ENCODE data around the gene CEP72. TPM values are rescaled to one million over a fixed set of nuclear protein-coding genes. Genes with fewer than 3 reads are reported as not detected.

The CEP72 gene
- total and polyA plus RNA-seq, 5 donors from 2014 or later, result 3.2 to 12.3 (median 3.8) TPM

DNA sequence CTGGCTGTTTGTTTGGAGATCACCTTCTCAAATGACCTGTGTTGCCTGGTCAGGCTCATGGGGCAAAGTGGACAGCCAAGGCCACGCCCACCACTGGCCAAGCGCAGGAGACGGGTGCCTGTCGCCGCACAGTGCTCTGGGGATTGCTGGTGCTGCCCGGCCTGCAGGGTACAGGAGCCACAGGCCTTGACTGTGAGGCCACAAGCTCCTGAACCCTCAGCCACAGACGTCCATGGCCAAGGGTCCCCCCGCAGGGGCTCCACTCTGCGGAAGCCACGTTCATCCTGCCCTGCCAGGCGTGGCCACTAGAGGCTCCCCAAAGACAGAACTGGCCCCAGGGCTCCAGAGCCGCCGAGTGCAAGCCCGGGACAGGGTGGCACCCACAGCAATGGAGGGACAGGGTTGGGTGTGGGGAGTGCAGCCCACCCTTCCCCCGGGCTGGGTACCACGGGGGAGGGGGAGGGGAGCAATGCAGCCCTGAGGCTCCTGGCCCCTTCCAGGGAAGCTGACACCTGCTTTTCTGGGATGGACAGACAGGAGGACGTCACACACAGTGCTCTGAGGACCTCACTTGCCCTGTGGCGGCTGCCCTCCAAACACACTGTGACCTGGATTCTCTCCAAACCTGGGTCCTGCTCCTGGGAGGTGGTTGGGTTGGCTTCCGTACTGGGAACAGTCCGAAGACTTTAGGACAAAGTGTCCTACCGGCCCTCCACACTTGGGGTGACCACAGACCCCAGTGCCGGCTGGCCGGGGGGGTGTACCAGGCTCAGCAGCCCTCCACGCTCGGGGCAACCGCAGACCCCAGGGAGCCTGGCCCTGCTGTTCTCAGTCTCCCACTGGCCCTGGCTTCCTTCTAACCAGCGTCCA is 59.6 kb downstream of the CEP72 start:
- Mint-ChIP-seq H3K27me3 (peaks cover 6% of the 10 kb centered on the region), H3K27ac (no peak overlapping the region), H3K9me3 (no peaks in the 10 kb centered on the region), H3K36me3 (peaks cover 8% of the 10 kb centered on the region), H3K4me1 (peaks cover 0 to 16% (median 8%) of the 10 kb centered on the region in 4 donors), H3K4me3 (no peak overlapping the region)
- Histone ChIP-seq H3K4me1 (ENCODE audit: control insufficient read depth, insufficient read depth, low read length, poor library complexity, severe bottlenecking) (peaks cover 31% of the 10 kb centered on the region), H3K27ac (ENCODE audit: insufficient read depth, low read length, poor library complexity, severe bottlenecking) (peak overlapping the region; percentile 78), H3K27me3 (ENCODE audit: control insufficient read depth, insufficient read depth, low read length) (no peaks in the 10 kb centered on the region), H3K9me3 (ENCODE audit: control insufficient read depth in 2 of 2, low read length in 2 of 2) (no peaks in the 10 kb centered on the region), H3K36me3 (ENCODE audit: control insufficient read depth, insufficient read depth, low read length) (no peaks in the 10 kb centered on the region), H3K4me3 (ENCODE audit: low read depth, low read length) (no peak overlapping the region)
- ATAC-seq (ENCODE audit: low read depth in 2 of 2) (peak; percentile 64 to 72), DNase-seq (peak; percentile 54 to 69 (median 63))

DNA sequence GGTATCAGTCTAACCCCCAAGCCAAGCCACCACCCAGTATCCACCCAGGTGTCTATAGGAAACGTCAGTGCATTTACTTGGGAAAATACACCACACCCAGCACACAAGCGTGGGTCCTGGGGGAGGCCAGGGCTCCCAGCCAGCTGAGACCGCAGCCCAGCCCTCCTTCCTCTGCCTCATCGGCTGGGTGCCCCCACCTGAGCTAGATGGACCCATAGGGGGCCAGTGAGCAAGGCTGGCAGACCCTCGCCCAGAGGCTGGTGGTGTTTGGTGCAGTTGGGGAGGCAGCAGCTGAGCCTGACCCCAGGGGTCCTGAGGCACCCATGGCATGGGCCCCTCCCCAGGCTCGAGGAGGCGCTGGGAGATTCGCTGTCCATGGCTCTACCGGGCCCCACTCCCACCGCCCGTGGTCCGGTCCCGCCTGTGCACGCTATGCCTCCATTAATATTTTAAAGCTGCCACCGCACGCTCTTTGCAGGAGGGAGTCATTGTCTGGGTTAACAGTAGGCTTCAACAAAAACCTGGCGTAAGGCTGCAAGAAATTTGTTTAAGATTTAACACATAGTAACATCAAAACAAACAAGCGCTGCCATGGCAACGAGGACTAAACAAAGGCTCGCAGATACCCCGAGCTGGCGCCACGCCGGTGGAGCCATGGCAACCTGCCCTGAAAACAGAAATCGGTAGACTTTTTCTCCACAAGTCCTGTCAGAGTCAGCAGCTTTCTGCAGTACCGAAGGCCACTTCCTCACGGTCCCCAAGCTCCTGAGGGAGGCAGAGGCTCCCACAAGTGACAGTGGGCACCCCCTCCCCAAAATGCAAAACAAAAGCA is 60.4 kb downstream of the CEP72 start:
- DNase-seq, result peak; percentile 50 to 83 (median 83)
- Mint-ChIP-seq H3K4me3 (peak overlapping the region; percentile 50 to 92 (median 78)), H3K27me3 (peaks cover 6% of the 10 kb centered on the region)

DNA sequence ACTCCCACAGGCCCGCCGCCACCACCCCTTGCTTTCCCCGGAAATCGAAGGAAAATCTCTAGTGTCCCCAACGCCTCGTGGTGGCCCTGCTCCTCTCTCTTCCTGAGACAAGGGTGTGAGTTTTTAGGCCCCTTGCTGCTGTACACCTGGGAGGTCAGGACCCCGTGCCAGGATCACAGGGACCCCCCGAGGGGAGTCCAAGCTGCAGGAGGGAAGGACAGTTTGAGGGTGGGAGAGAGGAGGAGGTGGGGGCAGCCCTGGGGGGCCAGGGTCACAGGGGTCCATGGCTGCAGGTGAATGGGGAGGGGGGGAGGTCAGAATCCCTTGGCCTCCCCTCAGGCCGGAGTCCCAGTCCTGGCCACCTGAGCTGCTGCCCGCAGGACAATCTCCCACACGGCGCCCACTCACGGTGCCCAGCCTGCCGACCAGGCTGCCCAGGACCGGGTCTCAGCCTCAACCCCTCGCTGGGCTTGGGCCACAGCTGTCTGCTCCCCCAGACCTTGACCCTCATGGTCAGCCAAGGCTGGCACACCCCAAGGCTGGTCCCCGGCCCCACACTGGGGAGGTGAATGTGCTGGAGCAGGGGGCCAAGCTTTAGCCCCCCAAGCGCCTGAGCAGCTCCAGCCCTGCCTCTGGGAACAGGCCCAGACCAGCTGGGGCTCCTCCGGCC is 61.2 kb downstream of the CEP72 start:
- Histone ChIP-seq H3K27ac (ENCODE audit: insufficient read depth, low read length, poor library complexity, severe bottlenecking) (peak overlapping the region; percentile 78), H3K27me3 (ENCODE audit: control insufficient read depth, insufficient read depth, low read length) (no peaks in the 10 kb centered on the region), H3K4me3 (ENCODE audit: low read depth, low read length) (no peak overlapping the region), H3K9me3 (ENCODE audit: control insufficient read depth in 2 of 2, low read length in 2 of 2) (no peaks in the 10 kb centered on the region), H3K4me1 (ENCODE audit: control insufficient read depth, insufficient read depth, low read length, poor library complexity, severe bottlenecking) (peaks cover 31% of the 10 kb centered on the region), H3K36me3 (ENCODE audit: control insufficient read depth, insufficient read depth, low read length) (no peaks in the 10 kb centered on the region)
- peak overlapping the region; percentile 35 to 96 (median 94) for H3K27ac Mint-ChIP-seq
- peaks cover 0 to 16% (median 8%) of the 10 kb centered on the region in 4 donors for H3K4me1 Mint-ChIP-seq
- peaks cover 6% of the 10 kb centered on the region for H3K27me3 Mint-ChIP-seq
- DNase-seq (no peak), ATAC-seq (ENCODE audit: low read depth in 2 of 2) (no peak)
- H3K9me3 Mint-ChIP-seq, result no peaks in the 10 kb centered on the region
- no peaks in the 10 kb centered on the region for H3K36me3 Mint-ChIP-seq
- H3K4me3 Mint-ChIP-seq, result peak overlapping the region; percentile 50 to 92 (median 78)

More for the DNA sequence above, 60.4 kb downstream of the CEP72 start:
- Mint-ChIP-seq H3K4me1 (peaks cover 0 to 16% (median 8%) of the 10 kb centered on the region in 4 donors), H3K36me3 (peaks cover 1% of the 10 kb centered on the region), H3K9me3 (no peaks in the 10 kb centered on the region), H3K27ac (peak overlapping the region; percentile 35 to 96 (median 94))
- Histone ChIP-seq H3K27me3 (ENCODE audit: control insufficient read depth, insufficient read depth, low read length) (no peaks in the 10 kb centered on the region), H3K9me3 (ENCODE audit: control insufficient read depth in 2 of 2, low read length in 2 of 2) (no peaks in the 10 kb centered on the region), H3K4me3 (ENCODE audit: low read depth, low read length) (no peak overlapping the region), H3K27ac (ENCODE audit: insufficient read depth, low read length, poor library complexity, severe bottlenecking) (peak overlapping the region; percentile 78), H3K36me3 (ENCODE audit: control insufficient read depth, insufficient read depth, low read length) (no peaks in the 10 kb centered on the region), H3K4me1 (ENCODE audit: control insufficient read depth, insufficient read depth, low read length, poor library complexity, severe bottlenecking) (peaks cover 31% of the 10 kb centered on the region)
- ATAC-seq (ENCODE audit: low read depth in 2 of 2), result peak; percentile 46 to 63

DNA sequence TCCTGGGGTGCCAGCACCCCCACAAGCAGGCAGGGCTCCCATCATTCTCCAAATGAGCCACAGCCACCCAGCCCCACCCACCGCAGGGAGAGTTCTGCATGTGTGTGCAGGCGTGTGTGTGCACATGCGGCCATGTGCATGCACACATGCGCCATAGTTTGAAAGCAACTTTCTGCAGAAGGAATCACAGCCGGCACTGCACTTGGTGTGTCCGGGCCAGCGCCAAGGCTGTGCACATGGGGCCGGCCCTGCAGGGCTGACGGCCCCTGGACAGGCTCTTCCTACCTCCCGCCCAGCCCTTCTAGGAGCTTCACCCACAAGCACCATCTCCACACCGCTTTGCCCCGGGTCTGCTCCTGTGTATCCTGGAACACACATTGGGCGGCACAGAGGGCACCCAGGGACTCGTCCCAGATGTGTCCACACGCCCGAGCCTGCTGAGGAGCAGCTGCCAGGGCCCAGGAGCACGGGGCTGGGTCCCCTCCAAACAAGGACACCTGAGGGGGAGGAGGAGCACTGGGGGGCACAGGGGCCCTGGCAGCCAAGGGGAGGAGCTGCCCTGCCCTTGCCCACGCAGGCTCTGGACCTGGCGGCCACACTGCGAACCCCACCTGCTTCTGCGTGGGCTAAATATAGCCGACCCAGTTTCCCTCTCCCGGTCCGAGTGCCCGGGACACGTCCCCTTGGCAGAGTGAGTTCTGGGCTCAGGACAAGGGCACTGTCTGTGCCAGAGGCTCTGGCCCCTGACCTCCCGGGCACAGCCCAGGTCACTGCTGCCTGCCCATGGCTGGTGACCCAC is 61.9 kb downstream of the CEP72 start:
- no peaks in the 10 kb centered on the region for H3K9me3 Mint-ChIP-seq
- H3K27me3 ChIP-seq (ENCODE audit: control insufficient read depth, insufficient read depth, low read length), result no peaks in the 10 kb centered on the region
- peaks cover 31% of the 10 kb centered on the region for H3K4me1 ChIP-seq (ENCODE audit: control insufficient read depth, insufficient read depth, low read length, poor library complexity, severe bottlenecking)
- no peak overlapping the region for H3K4me3 Mint-ChIP-seq
- ATAC-seq (ENCODE audit: low read depth in 2 of 2) (no peak), DNase-seq (no peak)
- H3K9me3 ChIP-seq (ENCODE audit: control insufficient read depth in 2 of 2, low read length in 2 of 2), result no peaks in the 10 kb centered on the region
- H3K36me3 Mint-ChIP-seq, result no peaks in the 10 kb centered on the region
- H3K4me1 Mint-ChIP-seq, result peaks cover 0 to 16% (median 8%) of the 10 kb centered on the region in 4 donors
- no peaks in the 10 kb centered on the region for H3K36me3 ChIP-seq (ENCODE audit: control insufficient read depth, insufficient read depth, low read length)
- H3K27ac Mint-ChIP-seq, result peak overlapping the region in 1 of 3 donors; percentile 73
- H3K4me3 ChIP-seq (ENCODE audit: low read depth, low read length), result no peak overlapping the region
- H3K27me3 Mint-ChIP-seq, result peaks cover 6% of the 10 kb centered on the region
- no peak overlapping the region for H3K27ac ChIP-seq (ENCODE audit: insufficient read depth, low read length, poor library complexity, severe bottlenecking)

DNA sequence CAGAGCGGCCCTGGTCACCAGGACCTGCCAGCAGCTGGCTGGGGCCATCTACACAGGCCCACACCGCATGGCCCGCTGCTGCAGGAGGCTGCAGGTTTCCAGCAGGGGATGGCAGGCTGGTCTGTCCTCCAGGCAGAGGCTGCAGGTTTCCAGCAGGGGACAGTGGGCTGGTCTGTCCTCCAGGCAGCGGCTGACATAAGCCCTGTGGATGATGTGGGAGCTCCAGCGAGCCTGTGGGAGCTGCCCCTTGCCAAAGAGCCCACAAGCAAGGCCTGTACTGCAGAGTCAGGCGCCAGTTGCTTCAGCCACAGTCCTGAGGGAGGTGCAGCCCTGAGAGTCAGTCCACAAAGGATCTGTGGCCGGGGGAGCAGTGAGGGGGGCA is 62.5 kb downstream of the CEP72 start:
- no peak overlapping the region for H3K27ac ChIP-seq (ENCODE audit: insufficient read depth, low read length, poor library complexity, severe bottlenecking)
- ATAC-seq (ENCODE audit: low read depth in 2 of 2) (no peak), DNase-seq (no peak)
- H3K27me3 ChIP-seq (ENCODE audit: control insufficient read depth, insufficient read depth, low read length), result no peaks in the 10 kb centered on the region
- H3K4me3 ChIP-seq (ENCODE audit: low read depth, low read length), result no peak overlapping the region
- Mint-ChIP-seq H3K9me3 (no peaks in the 10 kb centered on the region), H3K27me3 (peaks cover 6% of the 10 kb centered on the region), H3K27ac (no peak overlapping the region), H3K4me3 (no peak overlapping the region), H3K36me3 (no peaks in the 10 kb centered on the region), H3K4me1 (peaks cover 0 to 16% (median 8%) of the 10 kb centered on the region in 4 donors)
- H3K9me3 ChIP-seq (ENCODE audit: control insufficient read depth in 2 of 2, low read length in 2 of 2), result no peaks in the 10 kb centered on the region
- H3K4me1 ChIP-seq (ENCODE audit: control insufficient read depth, insufficient read depth, low read length, poor library complexity, severe bottlenecking), result peaks cover 31% of the 10 kb centered on the region
- H3K36me3 ChIP-seq (ENCODE audit: control insufficient read depth, insufficient read depth, low read length), result no peaks in the 10 kb centered on the region

DNA sequence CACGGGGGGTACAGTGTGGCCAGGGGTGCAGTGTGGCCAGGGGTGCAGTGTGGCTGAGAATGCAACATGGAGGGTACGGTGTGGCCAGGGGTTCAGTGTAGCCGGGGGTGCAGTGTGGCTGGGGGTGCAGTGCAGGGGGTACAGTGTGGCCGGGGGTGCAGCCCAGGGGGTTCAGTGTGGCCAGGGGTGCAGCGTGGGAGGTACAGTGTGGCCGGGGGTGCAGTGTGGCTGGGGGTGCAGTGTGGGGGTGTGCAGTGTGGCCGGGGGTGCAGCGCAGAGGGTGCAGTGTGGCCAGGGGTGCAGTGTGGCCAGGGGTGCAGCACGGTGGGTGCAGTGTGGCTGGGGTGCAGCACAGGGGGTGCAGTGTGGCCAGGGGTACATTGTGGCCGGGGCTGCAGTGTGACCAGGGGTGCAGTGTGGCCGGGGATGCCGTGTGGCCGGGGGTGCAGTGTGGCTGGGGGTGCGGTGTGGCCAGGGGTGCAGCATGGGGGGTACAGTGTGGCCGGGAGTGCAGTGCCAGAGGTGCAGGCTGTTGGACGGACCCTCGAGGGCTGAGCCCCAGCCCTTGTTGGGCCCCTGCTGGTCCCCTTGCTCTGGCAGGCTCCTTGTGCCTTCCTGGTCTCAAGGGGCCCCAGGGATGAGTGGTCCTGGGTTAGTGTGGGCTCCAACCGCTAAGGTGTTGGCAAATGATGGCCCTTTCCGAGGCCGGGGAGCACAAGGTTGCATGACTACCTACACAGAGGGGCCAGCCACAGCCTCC is 63.2 kb downstream of the CEP72 start:
- peaks cover 6% of the 10 kb centered on the region for H3K27me3 Mint-ChIP-seq
- H3K4me1 ChIP-seq (ENCODE audit: control insufficient read depth, insufficient read depth, low read length, poor library complexity, severe bottlenecking), result peaks cover 31% of the 10 kb centered on the region
- H3K4me3 Mint-ChIP-seq, result no peak overlapping the region
- no peak overlapping the region for H3K27ac ChIP-seq (ENCODE audit: insufficient read depth, low read length, poor library complexity, severe bottlenecking)
- H3K9me3 Mint-ChIP-seq, result no peaks in the 10 kb centered on the region
- no peak overlapping the region for H3K27ac Mint-ChIP-seq
- ATAC-seq (ENCODE audit: low read depth in 2 of 2) (no peak), DNase-seq (no peak)
- H3K4me3 ChIP-seq (ENCODE audit: low read depth, low read length), result no peak overlapping the region
- H3K9me3 ChIP-seq (ENCODE audit: control insufficient read depth in 2 of 2, low read length in 2 of 2), result no peaks in the 10 kb centered on the region
- H3K36me3 Mint-ChIP-seq, result no peaks in the 10 kb centered on the region
- no peaks in the 10 kb centered on the region for H3K27me3 ChIP-seq (ENCODE audit: control insufficient read depth, insufficient read depth, low read length)
- H3K36me3 ChIP-seq (ENCODE audit: control insufficient read depth, insufficient read depth, low read length), result no peaks in the 10 kb centered on the region
- peaks cover 0 to 16% (median 8%) of the 10 kb centered on the region in 4 donors for H3K4me1 Mint-ChIP-seq

All from CD4-positive, CD25-positive, alpha-beta regulatory T cell (primary cell).